Nephron (organoid): ENCODE measurements around the gene CAST.
A peak's percentile ranks its signal among the peaks of the same experiment; 100 is the strongest.

Experiments used
- H3K27ac Mint-ChIP-seq, 3 experiments: 2 replicates each; pipeline ENCODE4 v1.8.0; 2020; ENCODE audit warnings: mixed read lengths in 3 of 3, mild to moderate bottlenecking in 2 of 3, moderate library complexity in 1 of 3
- H3K27me3 Mint-ChIP-seq: 2 replicates; pipeline ENCODE4 v1.8.0; 2021; ENCODE audit warnings: low read depth, mild to moderate bottlenecking, moderate library complexity, mixed read lengths
- H3K36me3 Mint-ChIP-seq: 2 replicates; pipeline ENCODE4 v1.8.0; 2020; ENCODE audit warnings: low read depth, mixed read lengths
- H3K4me1 Mint-ChIP-seq: 2 replicates; pipeline ENCODE4 v1.8.0; 2020; ENCODE audit warnings: mixed read lengths
- H3K4me3 Mint-ChIP-seq, 3 experiments: 2 replicates each; pipeline ENCODE4 v1.8.0; 2020; ENCODE audit warnings: mild to moderate bottlenecking in 3 of 3, mixed read lengths in 3 of 3, moderate library complexity in 2 of 3
- H3K9me3 Mint-ChIP-seq: 2 replicates; pipeline ENCODE4 v1.8.0; 2020; ENCODE audit warnings: mixed read lengths
- TF ChIP-seq, protein P1 (sequence below), 3 experiments: fragments of 200-600 bp; sonication (generic); IDR thresholded peaks; one replicate each; pipeline ENCODE4 v1.5.0; 2021; ENCODE audit warnings: antibody characterized with exemption in 3 of 3; ENCODE audit not compliant: unreplicated experiment in 3 of 3

The CAST gene

DNA sequence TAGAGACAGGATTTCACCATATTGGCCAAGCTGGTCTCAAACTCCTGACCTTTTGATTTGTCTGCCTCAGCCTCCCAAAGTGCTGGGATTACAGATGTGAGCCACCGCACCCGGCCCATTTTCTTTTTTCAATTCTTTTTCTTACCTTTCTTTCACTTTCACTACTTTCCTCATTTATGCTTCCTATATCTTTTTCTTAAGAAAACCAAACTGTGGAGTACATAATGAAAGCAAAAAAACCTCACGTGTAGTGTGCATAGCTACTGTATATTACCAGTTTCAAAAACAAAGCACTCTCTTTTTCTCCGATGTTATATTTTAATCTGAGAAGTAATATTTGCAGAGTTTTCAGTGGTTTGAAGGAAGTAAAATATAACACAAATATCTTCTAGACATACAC, 8.0 kb upstream of the CAST start:
- Mint-ChIP-seq H3K27me3 (no peaks in the 10 kb centered on the region), H3K27ac (no peak overlapping the region), H3K4me3 (no peak overlapping the region), H3K36me3 (no peaks in the 10 kb centered on the region), H3K4me1 (peaks cover 14% of the 10 kb centered on the region), H3K9me3 (no peaks in the 10 kb centered on the region)
- TF ChIP-seq, protein P1, sequence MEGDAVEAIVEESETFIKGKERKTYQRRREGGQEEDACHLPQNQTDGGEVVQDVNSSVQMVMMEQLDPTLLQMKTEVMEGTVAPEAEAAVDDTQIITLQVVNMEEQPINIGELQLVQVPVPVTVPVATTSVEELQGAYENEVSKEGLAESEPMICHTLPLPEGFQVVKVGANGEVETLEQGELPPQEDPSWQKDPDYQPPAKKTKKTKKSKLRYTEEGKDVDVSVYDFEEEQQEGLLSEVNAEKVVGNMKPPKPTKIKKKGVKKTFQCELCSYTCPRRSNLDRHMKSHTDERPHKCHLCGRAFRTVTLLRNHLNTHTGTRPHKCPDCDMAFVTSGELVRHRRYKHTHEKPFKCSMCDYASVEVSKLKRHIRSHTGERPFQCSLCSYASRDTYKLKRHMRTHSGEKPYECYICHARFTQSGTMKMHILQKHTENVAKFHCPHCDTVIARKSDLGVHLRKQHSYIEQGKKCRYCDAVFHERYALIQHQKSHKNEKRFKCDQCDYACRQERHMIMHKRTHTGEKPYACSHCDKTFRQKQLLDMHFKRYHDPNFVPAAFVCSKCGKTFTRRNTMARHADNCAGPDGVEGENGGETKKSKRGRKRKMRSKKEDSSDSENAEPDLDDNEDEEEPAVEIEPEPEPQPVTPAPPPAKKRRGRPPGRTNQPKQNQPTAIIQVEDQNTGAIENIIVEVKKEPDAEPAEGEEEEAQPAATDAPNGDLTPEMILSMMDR (IDR thresholded peaks at IDR 0.05; ENCODE audit: unreplicated experiment in 3 of 3) = no peak

- TF ChIP-seq, protein P1 (IDR thresholded peaks at IDR 0.05; ENCODE audit: unreplicated experiment in 3 of 3) = no peak
- Mint-ChIP-seq H3K36me3 (no peaks in the 10 kb centered on the region), H3K27me3 (peaks cover 6% of the 10 kb centered on the region), H3K4me3 (no peak overlapping the region), H3K4me1 (peaks cover 10% of the 10 kb centered on the region), H3K27ac (peak overlapping the region in 2 of 3 experiments; percentile 71 to 78), H3K9me3 (no peaks in the 10 kb centered on the region)
Observed at GRCh38 chr5:96655085-96655484, 7.1 kb upstream of the CAST start.

DNA sequence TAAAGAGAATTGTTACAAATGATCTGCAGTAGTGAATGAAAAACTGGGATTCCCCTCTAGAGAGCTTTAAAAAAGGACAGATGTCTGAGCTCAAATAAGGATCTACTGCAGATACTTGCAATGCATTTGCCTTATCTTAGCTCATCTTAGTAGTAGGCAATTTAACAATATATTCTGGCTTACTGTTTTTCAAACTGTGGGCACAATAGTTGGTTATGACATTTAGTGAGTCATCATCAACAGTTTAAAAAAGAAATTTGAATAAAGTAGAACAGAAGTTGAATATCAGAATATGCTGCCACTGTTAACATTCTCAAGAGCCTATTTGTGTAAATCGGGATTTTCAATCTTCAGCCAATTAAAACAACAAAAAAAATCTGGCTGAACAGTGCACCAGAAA, 6.7 kb upstream of the CAST start:
- Mint-ChIP-seq H3K27me3 (peaks cover 9% of the 10 kb centered on the region), H3K27ac (peak overlapping the region; percentile 4 to 78 (median 71)), H3K4me3 (no peak overlapping the region), H3K4me1 (peaks cover 7% of the 10 kb centered on the region), H3K9me3 (no peaks in the 10 kb centered on the region), H3K36me3 (no peaks in the 10 kb centered on the region)
- TF ChIP-seq, protein P1 (IDR thresholded peaks at IDR 0.05; ENCODE audit: unreplicated experiment in 3 of 3) = no peak

- peaks cover 12% of the 10 kb centered on the region for H3K4me1 Mint-ChIP-seq
- TF ChIP-seq, protein P1 (IDR thresholded peaks at IDR 0.05; ENCODE audit: unreplicated experiment in 3 of 3) = no peak
- H3K4me3 Mint-ChIP-seq = no peak overlapping the region
- no peak overlapping the region for H3K27ac Mint-ChIP-seq
- H3K36me3 Mint-ChIP-seq = no peaks in the 10 kb centered on the region
- peaks cover 16% of the 10 kb centered on the region for H3K27me3 Mint-ChIP-seq
- H3K9me3 Mint-ChIP-seq = no peaks in the 10 kb centered on the region
Observed at GRCh38 chr5:96657068-96657467, 5.1 kb upstream of the CAST start.

GRCh38 chr5:96658272-96658671, 3.9 kb upstream of the CAST start:
- H3K9me3 Mint-ChIP-seq = no peaks in the 10 kb centered on the region
- H3K36me3 Mint-ChIP-seq = no peaks in the 10 kb centered on the region
- TF ChIP-seq, protein P1 (IDR thresholded peaks at IDR 0.05; ENCODE audit: unreplicated experiment in 3 of 3) = no peak
- peak overlapping the region in 1 of 3 experiments; percentile 13 for H3K27ac Mint-ChIP-seq
- peaks cover 14% of the 10 kb centered on the region for H3K4me1 Mint-ChIP-seq
- peak overlapping the region in 1 of 3 experiments; percentile 24 for H3K4me3 Mint-ChIP-seq
- peaks cover 20% of the 10 kb centered on the region for H3K27me3 Mint-ChIP-seq

DNA sequence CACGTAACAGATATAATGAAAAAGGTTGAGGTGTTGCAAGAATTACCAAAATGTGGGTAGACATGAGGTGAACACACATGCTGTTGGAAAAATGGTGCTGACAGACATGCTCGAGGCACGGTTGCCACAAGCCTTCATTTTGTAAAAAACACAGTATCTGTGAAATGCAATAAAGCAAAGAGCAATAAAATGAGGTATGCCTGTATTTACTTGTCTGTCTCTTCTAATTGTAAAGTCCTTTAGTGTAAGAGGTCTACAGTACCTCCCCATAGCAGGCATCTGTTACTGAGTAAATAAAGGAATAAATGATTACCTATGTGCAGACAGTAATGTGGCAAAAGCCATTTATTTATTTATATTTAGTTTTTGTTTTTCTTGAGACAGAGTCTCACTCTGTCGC, 3.0 kb upstream of the CAST start:
- Mint-ChIP-seq H3K27me3 (peaks cover 22% of the 10 kb centered on the region), H3K36me3 (no peaks in the 10 kb centered on the region), H3K4me3 (no peak overlapping the region), H3K9me3 (no peaks in the 10 kb centered on the region), H3K4me1 (peaks cover 16% of the 10 kb centered on the region), H3K27ac (no peak overlapping the region)
- TF ChIP-seq, protein P1 (IDR thresholded peaks at IDR 0.05; ENCODE audit: unreplicated experiment in 3 of 3) = no peak
